ENCODE data around the gene ATG12. TPM values are rescaled to one million over a fixed set of nuclear protein-coding genes. Genes with fewer than 3 reads are reported as not detected.

Gene ATG12
- total RNA-seq, 6 donors from 2014 or later = 28.3 to 63.0 (median 33.0) TPM

GRCh38 chr5:115858396-115858795 is 17.0 kb upstream of the ATG12 start:
- WGBS, 2 donors = 84 to 88% methylated on average over 3 of the region's 3 CpGs
- DNase-seq = no peak
- Histone ChIP-seq H3K36me3 (no peaks in the 10 kb centered on the region), H3K27ac (no peak overlapping the region), H3K4me1 (peaks cover 17 to 38% (median 24%) of the 10 kb centered on the region in 4 donors), H3K9me3 (peaks cover 0 to under 1% (median 0%) of the 10 kb centered on the region in 4 donors), H3K27me3 (no peaks in the 10 kb centered on the region), H3K4me3 (no peak overlapping the region)
- TF ChIP-seq EP300 (IDR thresholded peaks at IDR 0.05) (no peak), POLR2A (IDR thresholded peaks at IDR 0.05) (no peak), CTCF (IDR thresholded peaks at IDR 0.05) (no peak), POLR2AphosphoS5 (IDR thresholded peaks at IDR 0.05) (no peak)
- ATAC-seq (ENCODE audit: low FRiP score in 2 of 2) = no peak

DNA sequence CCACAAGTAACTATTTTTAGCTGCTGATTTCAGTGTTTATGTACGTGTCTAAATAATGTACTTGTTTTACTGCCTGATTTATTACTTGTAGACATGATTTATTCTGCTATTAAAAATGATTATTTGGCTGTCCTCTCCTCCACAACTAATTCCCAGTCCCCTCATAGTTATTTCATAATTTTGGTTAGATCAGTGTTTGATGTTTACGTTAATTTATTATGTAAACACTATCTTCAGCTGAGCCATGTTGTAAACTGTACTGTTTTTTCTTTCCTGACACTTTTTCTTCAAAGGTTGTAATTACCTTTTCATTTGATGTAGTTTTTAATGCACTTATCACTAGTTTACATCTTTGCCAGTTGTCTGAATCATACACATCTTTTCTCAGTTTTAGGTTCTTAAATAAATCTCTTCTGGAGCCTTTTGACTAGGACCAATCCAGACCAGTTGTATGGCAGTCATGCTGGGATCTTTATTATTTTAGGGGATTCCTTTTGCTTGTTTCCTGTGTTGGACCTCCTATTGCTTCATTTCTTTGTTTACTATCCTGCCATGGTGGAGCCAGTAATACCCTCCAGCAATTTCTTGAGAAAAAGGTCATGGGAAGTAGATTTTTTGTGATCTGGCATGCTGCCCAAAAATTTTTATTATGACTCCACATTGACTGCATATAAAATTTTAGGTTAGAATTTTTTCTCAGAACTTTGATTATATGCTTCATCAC is 16.4 kb upstream of the ATG12 start:
- DNase-seq (no peak), ATAC-seq (ENCODE audit: low FRiP score in 2 of 2) (no peak)
- no peak overlapping the region for H3K4me3 ChIP-seq
- H3K27ac ChIP-seq = no peak overlapping the region
- no peak for TF ChIP-seq POLR2A (IDR thresholded peaks at IDR 0.05)
- TF ChIP-seq POLR2AphosphoS5 (IDR thresholded peaks at IDR 0.05) = no peak
- no peak for TF ChIP-seq CTCF (IDR thresholded peaks at IDR 0.05)
- TF ChIP-seq EP300 (IDR thresholded peaks at IDR 0.05) = no peak
- H3K4me1 ChIP-seq = peaks cover 17 to 38% (median 24%) of the 10 kb centered on the region in 4 donors
- 40 to 53% methylated on average over 2 of the region's 2 CpGs for WGBS, 2 donors
- no peaks in the 10 kb centered on the region for H3K9me3 ChIP-seq
- no peaks in the 10 kb centered on the region for H3K36me3 ChIP-seq
- H3K27me3 ChIP-seq = no peaks in the 10 kb centered on the region

GRCh38 chr5:115857057-115857479 is 15.7 kb upstream of the ATG12 start:
- WGBS, 2 donors = 59 to 68% methylated on average over 1 of the region's 1 CpG
- no peak for ATAC-seq (ENCODE audit: low FRiP score in 2 of 2)
- Histone ChIP-seq H3K27ac (no peak overlapping the region), H3K9me3 (no peaks in the 10 kb centered on the region), H3K4me1 (peaks cover 17 to 38% (median 24%) of the 10 kb centered on the region in 4 donors), H3K27me3 (no peaks in the 10 kb centered on the region), H3K36me3 (no peaks in the 10 kb centered on the region), H3K4me3 (no peak overlapping the region)
- DNase-seq = no peak
- no peak for TF ChIP-seq EP300 (IDR thresholded peaks at IDR 0.05)

- no peak overlapping the region for H3K4me3 ChIP-seq
- no peaks in the 10 kb centered on the region for H3K27me3 ChIP-seq
- H3K4me1 ChIP-seq = peaks cover 22 to 37% (median 27%) of the 10 kb centered on the region in 4 donors
- WGBS, 2 donors = 38 to 50% methylated on average over 1 of the region's 1 CpG
- no peaks in the 10 kb centered on the region for H3K36me3 ChIP-seq
- H3K9me3 ChIP-seq = no peaks in the 10 kb centered on the region
- DNase-seq = no peak
- no peak for ATAC-seq (ENCODE audit: low FRiP score in 2 of 2)
- H3K27ac ChIP-seq = no peak overlapping the region
- no peak for TF ChIP-seq POLR2A (IDR thresholded peaks at IDR 0.05)
- no peak for TF ChIP-seq EP300 (IDR thresholded peaks at IDR 0.05)
- no peak for TF ChIP-seq CTCF (IDR thresholded peaks at IDR 0.05)
These were observed 14.6 kb upstream of the ATG12 start for GRCh38 chr5:115855959-115856358.

GRCh38 chr5:115854139-115854538 is 12.8 kb upstream of the ATG12 start:
- peaks cover 30 to 45% (median 35%) of the 10 kb centered on the region in 4 donors for H3K4me1 ChIP-seq
- 95% methylated on average over 3 of the region's 3 CpGs for WGBS, 2 donors
- no peaks in the 10 kb centered on the region for H3K36me3 ChIP-seq
- ATAC-seq (ENCODE audit: low FRiP score in 2 of 2) = no peak
- no peaks in the 10 kb centered on the region for H3K27me3 ChIP-seq
- no peaks in the 10 kb centered on the region for H3K9me3 ChIP-seq
- no peak for DNase-seq
- TF ChIP-seq POLR2A (IDR thresholded peaks at IDR 0.05) = no peak
- TF ChIP-seq CTCF (IDR thresholded peaks at IDR 0.05) = no peak
- no peak for TF ChIP-seq POLR2AphosphoS5 (IDR thresholded peaks at IDR 0.05)
- TF ChIP-seq EP300 (IDR thresholded peaks at IDR 0.05) = no peak
- H3K4me3 ChIP-seq = no peak overlapping the region
- no peak overlapping the region for H3K27ac ChIP-seq

All from upper lobe of left lung (tissue), 6 donors.